Liver (tissue), 9 donors: ENCODE results near the gene EMILIN3. TPM values are rescaled to one million over a fixed set of nuclear protein-coding genes. Genes with fewer than 3 reads are reported as not detected.

ENCODE experiments used
- DNase-seq: peaks from one replicate; pipeline ENCODE4 v3.0.0-alpha.2; 2017; ENCODE audit warnings: low spot score
- H3K27ac ChIP-seq, 2 donors: one replicate each; pipeline ENCODE4 v1.7.0; 2013; ENCODE audit warnings: inconsistent platforms in 2 of 2, low read length in 2 of 2, control low read depth in 1 of 2, low read depth in 1 of 2, mild to moderate bottlenecking in 1 of 2
- H3K27me3 ChIP-seq, 4 donors: one replicate each; pipeline versions ENCODE4 v1.6.1 to v1.7.0; 2013; ENCODE audit warnings: low read length in 3 of 4, inconsistent platforms in 1 of 4, mild to moderate bottlenecking in 1 of 4, moderate library complexity in 1 of 4; ENCODE audit not compliant: control insufficient read depth in 4 of 4, insufficient read depth in 4 of 4
- H3K36me3 ChIP-seq, 4 donors: one replicate each; pipeline versions ENCODE4 v1.6.1 to v1.7.0; 2013; ENCODE audit warnings: low read length in 3 of 4, mild to moderate bottlenecking in 3 of 4, low read depth in 1 of 4, moderate library complexity in 1 of 4; ENCODE audit not compliant: control insufficient read depth in 4 of 4, insufficient read depth in 3 of 4
- H3K4me1 ChIP-seq, 4 donors: one replicate each; pipeline versions ENCODE4 v1.6.1 to v1.7.0; 2013; ENCODE audit warnings: low read length in 3 of 4, mild to moderate bottlenecking in 3 of 4, moderate library complexity in 1 of 4; ENCODE audit not compliant: control insufficient read depth in 4 of 4, insufficient read depth in 4 of 4
- H3K4me3 ChIP-seq, 3 donors: one replicate each; pipeline versions ENCODE4 v1.6.1 to v1.7.0; 2013; ENCODE audit warnings: low read length in 3 of 3, control low read depth in 1 of 3, low read depth in 1 of 3, mild to moderate bottlenecking in 1 of 3
- H3K9ac ChIP-seq, 2 donors: one replicate each; pipeline ENCODE4 v1.7.0; 2013; ENCODE audit warnings: low read length in 2 of 2, mild to moderate bottlenecking in 2 of 2, moderate library complexity in 2 of 2, control low read depth in 1 of 2, low read depth in 1 of 2
- H3K9me3 ChIP-seq, 4 donors: one replicate each; pipeline versions ENCODE4 v1.6.1 to v1.7.0; 2013; ENCODE audit warnings: low read length in 3 of 4; ENCODE audit not compliant: control insufficient read depth in 4 of 4
- EGR1 ChIP-seq, 2 donors: IDR thresholded peaks; 2 replicates each; pipeline ENCODE4 v1.6.1; 2016 to 2018; ENCODE audit warnings: antibody characterized with exemption in 2 of 2, low read depth in 2 of 2
- FOXA2 ChIP-seq: IDR thresholded peaks from 2 replicates; pipeline ENCODE4 v1.6.1; 2016; ENCODE audit warnings: antibody characterized with exemption
- GABPA ChIP-seq, 2 donors: IDR thresholded peaks in 1 of 2; conservative IDR thresholded peaks in 1 of 2; 2 replicates each; pipeline ENCODE4 v1.6.1; 2016; ENCODE audit warnings: antibody characterized with exemption in 2 of 2, mild to moderate bottlenecking in 1 of 2, moderate library complexity in 1 of 2
- HNF4A ChIP-seq, 2 donors: conservative IDR thresholded peaks; 2 replicates each; pipeline ENCODE4 v1.6.1; 2016; ENCODE audit warnings: antibody characterized with exemption in 2 of 2, mild to moderate bottlenecking in 2 of 2
- HNF4G ChIP-seq: IDR thresholded peaks from 2 replicates; pipeline ENCODE4 v1.6.1; 2016; ENCODE audit warnings: antibody characterized with exemption
- JUND ChIP-seq, 2 donors: IDR thresholded peaks; 2 replicates each; pipeline ENCODE4 v1.6.1; 2016; ENCODE audit warnings: antibody characterized with exemption in 2 of 2
- NR2F2 ChIP-seq: IDR thresholded peaks from 2 replicates; pipeline ENCODE4 v1.6.1; 2016; ENCODE audit warnings: antibody characterized with exemption
- RAD21 ChIP-seq, 2 donors: IDR thresholded peaks; 2 replicates each; pipeline ENCODE4 v1.6.1; 2016; ENCODE audit warnings: antibody characterized with exemption in 2 of 2, mild to moderate bottlenecking in 2 of 2
- TAF1 ChIP-seq: conservative IDR thresholded peaks from 2 replicates; pipeline ENCODE4 v1.6.1; 2016; ENCODE audit warnings: antibody characterized with exemption, mild to moderate bottlenecking
- YY1 ChIP-seq: IDR thresholded peaks from 2 replicates; pipeline ENCODE4 v1.6.1; 2016; ENCODE audit warnings: antibody characterized with exemption, mild to moderate bottlenecking
- WGBS: extraction: QIAGEN DNeasy Blood & Tissue Kit; methylation state at CpG from one replicate; pipeline ENCODE4 v1.1.7; 2013; 5-methylcytosine and 5-hydroxymethylcytosine counted together
- polyA plus RNA-seq, 2 donors: library from polyadenylated mRNA; stranded (reverse) in 1 of 2; unstranded in 1 of 2; fragments of 200-250 nt in 1 of 2; fragments of >200 nt in 1 of 2; fragmentation: Nextera tagmentation in 1 of 2; extraction: Ambion mirVana in 1 of 2; gene quantifications; one replicate each; pipeline versions ENCODE4 v1.2.1 to v1.2.3, GENCODE V29; 2013 to 2015
- total RNA-seq, 2 donors: library from RNA; depleted of rRNA; stranded (reverse); fragments of >200 nt; gene quantifications; one replicate each; pipeline ENCODE4 v1.2.3, GENCODE V29; 2014
- TF ChIP-seq, protein P1 (sequence below): fragments of 150-350 bp; IDR thresholded peaks from 2 replicates; pipeline ENCODE4 v1.5.1; 2017; ENCODE audit warnings: improper control_type of control experiment, low read depth, low read length; ENCODE audit not compliant: missing input control
- TF ChIP-seq, protein P2 (sequence below): IDR thresholded peaks from 2 replicates; pipeline ENCODE4 v1.6.1; 2016; ENCODE audit warnings: antibody characterized with exemption
- donor health status: healthy.
- donor health status: healthy.
- donor health status: healthy.
- donor health status: healthy.
- donor health status: healthy.

Gene EMILIN3
- total and polyA plus RNA-seq, 4 donors: 0.05 to 0.79 (median 0.17) TPM; not detected in 1

- WGBS: 86% methylated on average over 14 of the region's 14 CpGs
- Histone ChIP-seq H3K27ac (no peak overlapping the region), H3K36me3 (no peaks in the 10 kb centered on the region), H3K4me3 (no peak overlapping the region), H3K27me3 (no peaks in the 10 kb centered on the region), H3K9ac (no peak overlapping the region), H3K9me3 (no peaks in the 10 kb centered on the region), H3K4me1 (no peaks in the 10 kb centered on the region)
- no peak for DNase-seq
- TF ChIP-seq, protein P1, sequence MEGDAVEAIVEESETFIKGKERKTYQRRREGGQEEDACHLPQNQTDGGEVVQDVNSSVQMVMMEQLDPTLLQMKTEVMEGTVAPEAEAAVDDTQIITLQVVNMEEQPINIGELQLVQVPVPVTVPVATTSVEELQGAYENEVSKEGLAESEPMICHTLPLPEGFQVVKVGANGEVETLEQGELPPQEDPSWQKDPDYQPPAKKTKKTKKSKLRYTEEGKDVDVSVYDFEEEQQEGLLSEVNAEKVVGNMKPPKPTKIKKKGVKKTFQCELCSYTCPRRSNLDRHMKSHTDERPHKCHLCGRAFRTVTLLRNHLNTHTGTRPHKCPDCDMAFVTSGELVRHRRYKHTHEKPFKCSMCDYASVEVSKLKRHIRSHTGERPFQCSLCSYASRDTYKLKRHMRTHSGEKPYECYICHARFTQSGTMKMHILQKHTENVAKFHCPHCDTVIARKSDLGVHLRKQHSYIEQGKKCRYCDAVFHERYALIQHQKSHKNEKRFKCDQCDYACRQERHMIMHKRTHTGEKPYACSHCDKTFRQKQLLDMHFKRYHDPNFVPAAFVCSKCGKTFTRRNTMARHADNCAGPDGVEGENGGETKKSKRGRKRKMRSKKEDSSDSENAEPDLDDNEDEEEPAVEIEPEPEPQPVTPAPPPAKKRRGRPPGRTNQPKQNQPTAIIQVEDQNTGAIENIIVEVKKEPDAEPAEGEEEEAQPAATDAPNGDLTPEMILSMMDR: no peak
- TF ChIP-seq TAF1 (no peak), FOXA2 (no peak), YY1 (no peak), HNF4A (conservative IDR thresholded peaks at IDR 0.05) (no peak), HNF4G (no peak), GABPA (IDR thresholded peaks at IDR 0.05 in 1 of 2, conservative IDR thresholded peaks at IDR 0.05 in 1 of 2) (no peak), EGR1 (IDR thresholded peaks at IDR 0.05; ENCODE audit: low read depth in 2 of 2) (no peak), NR2F2 (no peak)
- TF ChIP-seq, protein P2, sequence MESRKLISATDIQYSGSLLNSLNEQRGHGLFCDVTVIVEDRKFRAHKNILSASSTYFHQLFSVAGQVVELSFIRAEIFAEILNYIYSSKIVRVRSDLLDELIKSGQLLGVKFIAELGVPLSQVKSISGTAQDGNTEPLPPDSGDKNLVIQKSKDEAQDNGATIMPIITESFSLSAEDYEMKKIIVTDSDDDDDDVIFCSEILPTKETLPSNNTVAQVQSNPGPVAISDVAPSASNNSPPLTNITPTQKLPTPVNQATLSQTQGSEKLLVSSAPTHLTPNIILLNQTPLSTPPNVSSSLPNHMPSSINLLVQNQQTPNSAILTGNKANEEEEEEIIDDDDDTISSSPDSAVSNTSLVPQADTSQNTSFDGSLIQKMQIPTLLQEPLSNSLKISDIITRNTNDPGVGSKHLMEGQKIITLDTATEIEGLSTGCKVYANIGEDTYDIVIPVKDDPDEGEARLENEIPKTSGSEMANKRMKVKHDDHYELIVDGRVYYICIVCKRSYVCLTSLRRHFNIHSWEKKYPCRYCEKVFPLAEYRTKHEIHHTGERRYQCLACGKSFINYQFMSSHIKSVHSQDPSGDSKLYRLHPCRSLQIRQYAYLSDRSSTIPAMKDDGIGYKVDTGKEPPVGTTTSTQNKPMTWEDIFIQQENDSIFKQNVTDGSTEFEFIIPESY: no peak
These were observed 20.1 kb upstream of the EMILIN3 start for GRCh38 chr20:41386502-41387427.

GRCh38 chr20:41382791-41383305, 16.2 kb upstream of the EMILIN3 start:
- Histone ChIP-seq H3K4me1 (no peaks in the 10 kb centered on the region), H3K27ac (no peak overlapping the region), H3K9me3 (no peaks in the 10 kb centered on the region), H3K4me3 (no peak overlapping the region), H3K27me3 (no peaks in the 10 kb centered on the region), H3K9ac (no peak overlapping the region), H3K36me3 (no peaks in the 10 kb centered on the region)
- WGBS: 83% methylated on average over 7 of the region's 7 CpGs
- no peak for TF ChIP-seq RAD21 (IDR thresholded peaks at IDR 0.05)
- DNase-seq: no peak

DNA sequence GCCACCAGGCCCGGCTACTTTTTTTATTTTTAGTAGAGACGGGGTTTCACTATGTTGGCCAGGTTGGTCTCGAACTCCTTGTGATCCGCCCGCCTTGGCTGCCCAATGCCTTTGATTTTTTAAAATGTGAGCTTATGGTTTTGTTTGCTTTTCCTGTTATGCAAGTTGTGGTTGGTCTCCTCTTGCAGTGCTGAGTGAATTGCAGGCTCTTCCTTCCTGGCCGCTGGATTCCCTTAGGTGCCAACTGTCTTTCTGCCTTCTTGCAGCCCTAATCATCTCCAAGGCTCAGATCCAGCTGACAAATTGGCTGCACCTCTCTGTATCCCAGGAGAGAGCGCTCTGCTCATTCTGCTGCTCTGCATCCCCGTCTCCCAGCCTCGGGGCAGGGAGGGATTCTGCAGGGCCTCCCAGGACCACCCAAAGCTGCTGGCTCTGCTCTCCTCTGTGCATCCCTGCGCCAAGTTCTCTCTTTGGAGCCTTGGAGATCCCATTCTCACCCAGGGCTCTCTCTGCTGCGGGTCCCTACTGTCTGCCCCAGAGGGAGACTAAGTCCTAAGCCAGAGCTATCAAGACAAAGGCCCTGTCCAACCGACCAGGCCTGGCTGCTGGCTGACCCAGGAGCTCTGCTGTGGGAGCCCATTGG, 14.1 kb upstream of the EMILIN3 start:
- no peaks in the 10 kb centered on the region for H3K36me3 ChIP-seq
- H3K9me3 ChIP-seq: no peaks in the 10 kb centered on the region
- WGBS: 82% methylated on average over 12 of the region's 12 CpGs
- no peak overlapping the region for H3K27ac ChIP-seq
- no peak for DNase-seq
- H3K4me3 ChIP-seq: no peak overlapping the region
- no peaks in the 10 kb centered on the region for H3K27me3 ChIP-seq
- no peak overlapping the region for H3K9ac ChIP-seq
- no peaks in the 10 kb centered on the region for H3K4me1 ChIP-seq
- TF ChIP-seq JUND (IDR thresholded peaks at IDR 0.05) (no peak), GABPA (IDR thresholded peaks at IDR 0.05 in 1 of 2, conservative IDR thresholded peaks at IDR 0.05 in 1 of 2) (no peak), YY1 (no peak), TAF1 (no peak), EGR1 (IDR thresholded peaks at IDR 0.05; ENCODE audit: low read depth in 2 of 2) (no peak)
- TF ChIP-seq, protein P1: no peak
- TF ChIP-seq, protein P2: no peak
